Thyroid gland (tissue), 4 donors: ENCODE measurements around the gene ZNF618. TPM values are rescaled to one million over a fixed set of nuclear protein-coding genes. Genes with fewer than 3 reads are reported as not detected.

ENCODE experiments used
- DNase-seq, 2 donors: peaks; one replicate each; pipeline ENCODE4 v3.0.0-alpha.2; 2019
- H3K27ac ChIP-seq, 3 donors: fragments of 200-600 bp; sonication (generic); 1 replicate in 2 of 3; 2 replicates in 1 of 3; pipeline ENCODE4 v1.5.1; 2016 to 2019; ENCODE audit warnings: mild to moderate bottlenecking in 1 of 3, moderate library complexity in 1 of 3
- H3K27me3 ChIP-seq: fragments of 200-600 bp; sonication (generic); one replicate; pipeline ENCODE4 v1.5.1; 2019
- H3K36me3 ChIP-seq, 2 donors: fragments of 200-600 bp; sonication (generic); one replicate each; pipeline ENCODE4 v1.5.1; 2016 to 2019
- H3K4me1 ChIP-seq, 2 donors: fragments of 200-600 bp; sonication (generic); one replicate each; pipeline ENCODE4 v1.5.1; 2017 to 2019
- H3K4me3 ChIP-seq, 3 donors: fragments of 200-600 bp; sonication (generic); replicated peaks in 1 of 3; 1 replicate in 2 of 3; 2 replicates in 1 of 3; pipeline ENCODE4 v1.5.1; 2016; ENCODE audit warnings: mild to moderate bottlenecking in 1 of 3
- H3K9me3 ChIP-seq: fragments of 200-600 bp; sonication (generic); one replicate; pipeline ENCODE4 v1.5.1; 2017
- POLR2A ChIP-seq, 2 donors: fragments of 450-650 bp; IDR thresholded peaks; one replicate each; pipeline ENCODE4 v1.6.1; 2017; ENCODE audit warnings: antibody characterized with exemption in 2 of 2, mild to moderate bottlenecking in 2 of 2, moderate library complexity in 1 of 2
- WGBS, 2 donors: methylation state at CpG; one replicate each; pipeline ENCODE4 v1.1.5; 2017; 5-methylcytosine and 5-hydroxymethylcytosine counted together
- intact Hi-C: fragments of 100-400 bp; cut with DNase I; formaldehyde crosslinking; loops from one replicate; pipeline ENCODE4 v1.15.1; 2023
- total RNA-seq, 4 donors: library from RNA; depleted of rRNA; stranded (reverse); fragments of >200 nt; gene quantifications; one replicate each; pipeline ENCODE4 v1.2.3, GENCODE V29; 2016
- TF ChIP-seq, protein P1 (sequence below), 6 experiments: fragments of 200-600 bp in 3 of 6; fragments of 450-650 bp in 3 of 6; sonication (generic) in 3 of 6; IDR thresholded peaks; one replicate each; pipeline ENCODE4 v1.5.1; 2016 to 2019; ENCODE audit warnings: antibody characterized with exemption in 6 of 6, mild to moderate bottlenecking in 2 of 6, inconsistent platforms in 1 of 6, moderate library complexity in 1 of 6

The ZNF618 gene
- total RNA-seq, 4 donors from 2014 or later, result 9.9 to 17.5 (median 15.5) TPM

DNA sequence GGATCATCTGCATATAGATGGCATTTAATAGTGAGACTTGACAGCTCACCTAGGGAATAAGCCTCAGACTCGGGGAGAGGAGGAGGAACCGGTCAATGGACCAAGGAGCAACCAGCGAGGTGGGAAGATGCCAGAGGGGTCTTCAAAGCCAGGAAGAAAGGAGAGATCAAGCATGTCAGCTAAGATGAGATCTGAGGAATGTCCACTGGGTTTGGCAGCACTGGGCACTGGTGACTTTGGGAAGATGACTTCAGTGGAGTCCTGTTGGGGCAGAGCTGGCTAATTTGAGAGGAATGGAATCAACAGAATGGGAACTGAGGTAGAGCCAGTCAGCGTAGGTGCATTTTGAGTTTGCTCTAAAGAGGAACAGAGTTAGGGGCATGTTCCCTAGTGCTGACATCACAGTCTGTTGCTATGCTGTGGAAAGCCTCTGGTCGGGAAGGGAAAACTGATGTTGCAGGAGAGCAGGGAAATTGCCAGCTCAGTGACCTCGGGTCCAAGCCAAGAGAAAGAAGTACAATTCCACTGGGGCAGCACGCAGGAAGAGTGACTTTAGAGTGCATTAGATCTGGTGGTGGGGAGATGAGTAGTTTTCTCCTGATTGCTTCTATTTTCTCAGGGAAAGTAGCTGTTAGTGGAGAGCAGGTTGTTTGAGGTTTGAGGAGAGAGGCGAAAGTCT is 56.9 kb downstream of the ZNF618 start:
- TF ChIP-seq POLR2A (IDR thresholded peaks at IDR 0.05), result no peak
- TF ChIP-seq, protein P1, sequence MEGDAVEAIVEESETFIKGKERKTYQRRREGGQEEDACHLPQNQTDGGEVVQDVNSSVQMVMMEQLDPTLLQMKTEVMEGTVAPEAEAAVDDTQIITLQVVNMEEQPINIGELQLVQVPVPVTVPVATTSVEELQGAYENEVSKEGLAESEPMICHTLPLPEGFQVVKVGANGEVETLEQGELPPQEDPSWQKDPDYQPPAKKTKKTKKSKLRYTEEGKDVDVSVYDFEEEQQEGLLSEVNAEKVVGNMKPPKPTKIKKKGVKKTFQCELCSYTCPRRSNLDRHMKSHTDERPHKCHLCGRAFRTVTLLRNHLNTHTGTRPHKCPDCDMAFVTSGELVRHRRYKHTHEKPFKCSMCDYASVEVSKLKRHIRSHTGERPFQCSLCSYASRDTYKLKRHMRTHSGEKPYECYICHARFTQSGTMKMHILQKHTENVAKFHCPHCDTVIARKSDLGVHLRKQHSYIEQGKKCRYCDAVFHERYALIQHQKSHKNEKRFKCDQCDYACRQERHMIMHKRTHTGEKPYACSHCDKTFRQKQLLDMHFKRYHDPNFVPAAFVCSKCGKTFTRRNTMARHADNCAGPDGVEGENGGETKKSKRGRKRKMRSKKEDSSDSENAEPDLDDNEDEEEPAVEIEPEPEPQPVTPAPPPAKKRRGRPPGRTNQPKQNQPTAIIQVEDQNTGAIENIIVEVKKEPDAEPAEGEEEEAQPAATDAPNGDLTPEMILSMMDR (IDR thresholded peaks at IDR 0.05), result no peak
- Histone ChIP-seq H3K4me1 (peaks cover 11 to 25% of the 10 kb centered on the region in 2 donors), H3K9me3 (no peaks in the 10 kb centered on the region), H3K27me3 (no peaks in the 10 kb centered on the region), H3K4me3 (no peak overlapping the region), H3K27ac (no peak overlapping the region), H3K36me3 (no peaks in the 10 kb centered on the region)
- intact Hi-C loops, result no loop called here
- 69 to 70% methylated on average over 8 of the region's 8 CpGs for WGBS, 2 donors
- peak in 1 of 2 donors; percentile 24 for DNase-seq

DNA sequence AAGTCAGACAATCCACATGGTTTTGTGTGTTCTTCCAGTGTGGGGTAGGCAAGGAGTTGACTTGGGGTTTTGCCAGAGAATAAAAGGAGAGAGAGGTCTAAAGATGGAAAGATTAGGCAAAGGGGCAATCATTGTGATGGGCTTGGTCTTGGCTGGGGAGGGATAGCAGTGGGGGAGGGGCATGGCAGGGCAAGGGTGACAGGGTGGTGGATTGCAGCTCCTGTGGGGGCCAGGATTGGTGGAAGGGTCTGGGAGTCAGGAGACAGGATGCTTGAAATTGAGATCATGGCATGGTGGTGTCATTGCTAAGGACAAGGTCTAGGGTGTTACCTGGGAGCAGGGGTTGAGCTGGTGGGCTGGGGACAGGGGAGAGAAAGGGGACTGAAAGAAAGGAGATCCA is 57.6 kb downstream of the ZNF618 start:
- H3K4me3 ChIP-seq, result no peak overlapping the region
- no peak for TF ChIP-seq POLR2A (IDR thresholded peaks at IDR 0.05)
- TF ChIP-seq, protein P1 (IDR thresholded peaks at IDR 0.05), result no peak
- H3K27ac ChIP-seq, result no peak overlapping the region
- DNase-seq, result no peak
- intact Hi-C loops, result no loop called here
- no peaks in the 10 kb centered on the region for H3K27me3 ChIP-seq
- no peaks in the 10 kb centered on the region for H3K36me3 ChIP-seq
- peaks cover 11 to 25% of the 10 kb centered on the region in 2 donors for H3K4me1 ChIP-seq
- no peaks in the 10 kb centered on the region for H3K9me3 ChIP-seq

DNA sequence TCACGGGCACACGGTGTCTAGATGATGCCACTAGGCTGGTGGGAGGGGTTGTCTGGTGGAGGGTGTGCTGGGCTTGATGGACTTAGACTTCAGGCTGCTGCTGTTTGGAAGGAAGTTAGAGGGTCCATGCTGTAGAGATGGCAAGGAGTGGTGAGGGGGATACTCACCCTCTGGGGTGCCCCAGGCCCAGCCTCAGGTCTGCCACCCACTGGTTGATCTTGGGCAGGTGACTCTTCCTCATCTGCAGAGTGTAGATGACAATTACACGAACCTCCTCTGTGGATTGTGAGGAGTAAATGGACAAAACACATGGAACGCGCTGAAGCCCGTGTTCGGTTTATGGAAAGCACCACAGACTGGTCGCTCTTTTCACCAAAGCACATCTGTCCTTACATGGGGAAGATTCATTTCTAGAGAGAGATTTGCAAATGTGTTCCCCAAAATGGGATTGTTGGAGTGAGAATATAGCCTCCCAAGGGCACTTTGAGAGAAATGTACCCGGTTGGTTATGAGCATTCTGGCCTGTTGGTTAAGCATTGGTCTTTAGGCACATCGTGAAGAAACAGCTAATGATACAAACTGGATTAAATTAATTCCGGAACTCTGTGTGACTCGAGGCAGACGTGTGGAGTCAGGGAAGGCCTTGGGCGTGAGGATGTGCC is 58.2 kb downstream of the ZNF618 start:
- H3K27me3 ChIP-seq, result no peaks in the 10 kb centered on the region
- no peak for DNase-seq
- H3K4me3 ChIP-seq, result no peak overlapping the region
- TF ChIP-seq, protein P1 (IDR thresholded peaks at IDR 0.05), result no peak
- TF ChIP-seq POLR2A (IDR thresholded peaks at IDR 0.05), result no peak
- 87 to 89% methylated on average over 14 of the region's 14 CpGs for WGBS, 2 donors
- peaks cover 11 to 25% of the 10 kb centered on the region in 2 donors for H3K4me1 ChIP-seq
- no peak overlapping the region for H3K27ac ChIP-seq
- H3K36me3 ChIP-seq, result no peaks in the 10 kb centered on the region
- intact Hi-C loops, result no loop called here
- no peaks in the 10 kb centered on the region for H3K9me3 ChIP-seq

DNA sequence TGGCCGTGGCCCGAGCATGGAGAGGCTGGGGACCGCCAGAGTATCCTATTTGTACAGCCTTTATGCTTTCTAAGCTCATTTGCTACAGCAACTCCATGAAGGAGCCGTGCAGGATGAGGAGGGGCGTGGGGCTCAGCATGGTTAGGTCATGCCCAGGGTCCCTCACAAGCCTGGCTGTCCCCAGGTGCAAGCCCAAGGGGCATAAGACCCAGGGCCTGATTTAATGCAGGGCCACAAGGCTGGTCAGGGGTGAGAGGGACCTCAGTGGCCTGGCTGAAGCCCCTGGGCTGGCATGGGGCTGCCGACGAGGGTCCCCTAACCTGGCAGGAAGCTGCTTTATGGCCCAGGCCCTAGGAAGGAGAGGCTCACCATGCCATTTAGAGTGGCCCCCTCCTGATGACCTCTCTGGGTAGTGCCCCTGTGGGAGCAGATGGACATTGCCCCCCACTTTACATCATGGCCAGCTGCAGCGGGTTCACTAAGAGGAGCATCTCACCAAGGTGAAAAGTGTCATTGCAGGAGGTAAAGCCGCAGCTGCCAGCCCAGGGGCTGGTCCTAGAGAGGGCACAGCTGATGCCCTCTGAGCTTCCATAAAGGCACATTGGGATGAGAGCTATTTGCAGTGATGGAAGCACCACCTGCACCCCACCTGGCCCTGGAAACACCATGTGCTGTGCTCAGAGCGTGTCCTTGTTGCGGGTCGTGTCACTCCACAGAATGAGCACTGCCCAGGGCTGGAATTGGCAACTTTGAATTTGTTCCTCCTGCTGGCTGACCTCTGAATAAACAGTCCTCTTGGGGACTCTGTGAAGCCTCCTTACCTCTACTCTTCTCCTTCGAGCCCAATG is 58.9 kb downstream of the ZNF618 start:
- 92 to 93% methylated on average over 10 to 11 of the region's 13 CpGs for WGBS, 2 donors
- no peak for DNase-seq
- H3K4me1 ChIP-seq, result peaks cover 8 to 18% of the 10 kb centered on the region in 2 donors

More for the DNA sequence above, 58.9 kb downstream of the ZNF618 start:
- Histone ChIP-seq H3K36me3 (no peaks in the 10 kb centered on the region), H3K9me3 (no peaks in the 10 kb centered on the region), H3K4me3 (no peak overlapping the region), H3K27me3 (no peaks in the 10 kb centered on the region), H3K27ac (no peak overlapping the region)
- intact Hi-C loops, result no loop called here
- no peak for TF ChIP-seq POLR2A (IDR thresholded peaks at IDR 0.05)
- TF ChIP-seq, protein P1 (IDR thresholded peaks at IDR 0.05), result no peak
